NK-92 treated with Interleukin-12 subunit alpha and Interleukin-12 subunit beta, amount 100 ng/mL, for 24 hours (cell line): ENCODE data around the gene LANCL1.
A peak's percentile ranks its signal among the peaks of the same experiment; 100 is the strongest.

ENCODE experiments used
- DNase-seq: peaks from one replicate; lab custom pipeline; 2025; lab: John Stamatoyannopoulos, UW

The LANCL1 gene, protein sequence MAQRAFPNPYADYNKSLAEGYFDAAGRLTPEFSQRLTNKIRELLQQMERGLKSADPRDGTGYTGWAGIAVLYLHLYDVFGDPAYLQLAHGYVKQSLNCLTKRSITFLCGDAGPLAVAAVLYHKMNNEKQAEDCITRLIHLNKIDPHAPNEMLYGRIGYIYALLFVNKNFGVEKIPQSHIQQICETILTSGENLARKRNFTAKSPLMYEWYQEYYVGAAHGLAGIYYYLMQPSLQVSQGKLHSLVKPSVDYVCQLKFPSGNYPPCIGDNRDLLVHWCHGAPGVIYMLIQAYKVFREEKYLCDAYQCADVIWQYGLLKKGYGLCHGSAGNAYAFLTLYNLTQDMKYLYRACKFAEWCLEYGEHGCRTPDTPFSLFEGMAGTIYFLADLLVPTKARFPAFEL

DNA sequence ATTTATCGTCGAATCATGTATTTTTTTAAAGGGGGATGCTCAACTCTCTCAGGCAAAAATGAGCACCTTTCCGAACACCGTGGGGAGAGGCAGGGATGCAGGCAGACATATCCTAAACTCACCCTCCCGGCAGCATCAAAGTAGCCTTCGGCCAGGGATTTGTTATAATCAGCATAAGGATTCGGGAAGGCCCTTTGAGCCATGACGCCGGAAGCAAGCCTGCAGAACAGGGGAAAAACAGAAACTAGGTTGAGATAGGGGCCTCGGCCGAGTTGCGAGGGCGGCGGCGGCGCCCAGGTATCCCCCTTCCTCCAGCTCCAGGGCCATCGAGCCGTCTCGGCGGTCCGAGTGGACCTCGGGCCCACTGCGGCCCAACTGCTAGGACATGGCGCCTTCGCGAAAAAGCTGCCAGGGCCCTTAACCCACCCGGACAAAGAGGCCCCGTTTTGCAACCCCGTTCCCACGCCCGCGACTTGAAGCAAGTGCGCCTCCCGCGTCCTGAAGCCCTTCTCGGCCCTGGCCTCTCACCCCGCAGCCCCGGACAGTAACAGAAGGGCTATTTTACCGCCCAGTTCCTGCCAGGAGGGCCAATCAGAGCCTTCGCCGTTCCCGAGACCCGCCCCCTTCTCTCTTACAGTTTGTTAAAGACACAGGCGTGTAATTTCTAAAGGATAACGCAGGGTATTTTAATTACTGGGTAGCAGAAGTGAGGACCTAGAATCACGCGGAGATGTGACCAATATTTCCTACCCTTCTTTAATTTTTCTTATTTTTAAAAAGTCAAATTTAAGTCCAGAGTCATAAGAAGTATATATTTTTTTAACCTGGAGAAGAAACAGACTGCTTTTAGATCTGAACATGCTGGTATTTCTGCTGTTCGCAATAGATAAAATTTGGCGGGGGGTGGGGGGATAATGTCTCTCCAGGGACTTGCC lies at the start of gene LANCL1:
Gene LANCL1 (minus strand): TSS at position 566 of the 935 bp plus-strand sequence. CDS start 363 bp downstream, at position 203.
- peak; percentile 84 for DNase-seq

DNA sequence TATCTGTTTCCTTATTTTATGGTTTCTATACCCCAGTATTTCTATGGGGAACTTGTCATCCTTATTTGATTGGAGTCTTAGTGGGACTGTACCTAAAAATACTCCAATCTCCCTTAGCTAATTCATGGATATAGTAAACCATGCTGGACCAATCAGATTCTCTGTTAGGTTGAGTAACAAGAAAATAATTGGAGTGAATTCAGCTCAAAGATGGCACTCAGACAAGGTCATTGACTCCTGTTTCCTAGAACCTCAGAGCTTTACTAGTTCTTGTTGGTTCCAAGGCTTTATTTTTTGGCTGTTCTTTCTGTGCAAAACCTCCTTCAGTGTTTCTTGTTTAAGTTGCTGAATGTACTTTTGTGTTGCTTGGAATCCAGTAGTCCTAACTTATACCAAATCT lies 48.0 kb upstream of the LANCL1 start:
- no peak for DNase-seq

DNA sequence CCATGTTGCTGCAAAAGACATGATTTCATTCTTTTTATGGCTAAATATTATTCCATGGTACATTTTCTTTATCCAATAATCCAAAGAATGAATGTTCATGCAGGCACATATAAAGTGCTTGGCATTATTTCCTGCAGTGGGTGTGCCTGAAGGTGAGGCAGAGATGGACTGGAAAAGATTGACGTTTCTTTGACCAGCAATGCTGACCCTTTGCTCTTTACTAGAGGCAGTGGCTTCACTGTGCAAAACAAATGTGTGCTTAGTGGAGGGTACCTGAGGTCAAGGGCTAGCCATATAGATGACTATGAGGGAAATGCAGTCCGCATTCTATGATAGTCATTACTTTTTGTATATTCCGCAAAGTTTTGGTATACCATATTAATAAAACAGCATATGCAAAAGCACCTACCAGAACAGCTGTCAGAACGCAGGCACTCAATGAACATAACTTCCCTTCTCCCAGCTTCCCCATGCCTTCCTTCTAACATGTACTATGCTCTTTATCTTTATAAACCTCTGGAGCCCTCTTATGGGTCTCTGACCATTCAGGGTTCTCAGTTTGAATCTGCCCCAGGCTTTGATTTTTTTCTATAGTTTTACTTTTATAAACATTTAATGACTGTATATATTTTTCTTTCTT lies 47.2 kb upstream of the LANCL1 start:
- DNase-seq, result no peak

DNA sequence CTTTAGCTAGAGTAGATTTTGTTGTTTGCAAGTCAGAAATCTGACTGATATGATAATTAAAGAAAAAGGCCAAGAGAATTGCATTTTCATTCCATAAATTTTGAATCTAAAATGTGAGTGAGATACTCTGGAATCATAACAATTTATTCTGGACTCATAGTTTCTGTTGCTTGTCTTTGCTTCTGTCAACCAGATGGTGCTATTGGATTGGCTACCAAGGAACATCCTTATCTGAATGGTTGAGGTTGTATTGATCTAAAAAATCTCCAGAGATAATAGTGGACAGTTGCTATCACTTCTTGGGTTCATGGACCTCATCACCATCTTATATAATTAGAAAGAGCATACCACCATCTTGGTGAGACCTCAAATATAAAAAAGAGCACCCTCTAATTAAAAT lies 45.8 kb upstream of the LANCL1 start:
- DNase-seq, result no peak

DNA sequence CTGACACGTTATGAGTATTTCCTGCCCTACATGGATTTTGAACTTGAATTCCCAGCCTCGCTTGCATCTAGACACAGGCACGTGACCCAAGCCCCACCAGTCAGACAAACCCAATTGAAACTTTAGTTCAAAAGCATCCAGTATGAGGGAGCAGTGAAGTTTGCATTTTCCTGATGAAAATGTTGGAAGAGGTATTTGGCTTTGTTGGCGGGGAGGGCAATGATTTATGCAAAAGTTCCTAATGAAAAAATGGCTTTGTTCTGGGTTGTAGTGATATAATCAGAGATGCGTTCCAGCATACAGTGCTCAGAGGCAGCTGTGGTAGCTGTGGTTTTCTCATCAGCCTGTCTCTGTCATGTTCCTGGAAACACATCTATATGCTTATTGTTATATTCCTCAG lies 43.0 kb upstream of the LANCL1 start:
- no peak for DNase-seq

DNA sequence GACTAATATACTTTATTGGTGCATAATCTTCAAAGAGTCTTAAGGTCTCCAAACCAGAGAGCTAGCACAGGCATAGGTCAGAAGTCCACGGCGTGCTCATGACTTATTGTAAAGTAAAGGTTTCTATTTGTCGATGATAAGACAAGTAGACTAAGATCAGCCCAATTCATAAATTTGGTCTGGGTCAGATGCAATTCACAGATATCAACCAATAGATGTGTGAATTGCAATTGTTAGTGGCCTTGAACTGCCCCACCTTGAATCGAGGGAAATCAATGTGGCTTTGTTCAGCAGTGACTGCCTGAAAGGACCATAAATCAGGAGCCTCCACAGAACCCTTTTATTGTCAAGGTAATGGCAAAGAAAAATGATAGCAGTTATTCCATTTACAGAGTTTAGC lies 40.7 kb upstream of the LANCL1 start:
- no peak for DNase-seq

DNA sequence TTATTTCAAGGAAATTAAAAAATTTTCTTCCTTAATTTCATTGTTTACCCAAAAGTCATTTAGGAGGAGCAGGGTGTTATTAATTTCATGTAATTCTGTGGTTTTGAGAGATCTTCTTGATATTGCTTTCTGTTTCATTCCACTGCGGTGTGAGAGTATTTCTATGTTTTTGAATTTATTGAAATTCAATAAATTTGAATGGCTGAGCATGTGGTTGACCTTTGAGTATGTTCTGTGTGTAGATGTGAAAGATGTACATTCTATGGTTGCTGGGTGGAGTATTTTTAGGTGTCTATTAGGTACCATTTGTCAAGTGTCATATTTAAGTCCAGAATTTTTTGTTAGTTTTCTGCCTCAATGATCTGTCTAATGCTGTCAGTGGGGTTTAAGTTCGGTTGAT lies 39.4 kb upstream of the LANCL1 start:
- DNase-seq, result no peak

DNA sequence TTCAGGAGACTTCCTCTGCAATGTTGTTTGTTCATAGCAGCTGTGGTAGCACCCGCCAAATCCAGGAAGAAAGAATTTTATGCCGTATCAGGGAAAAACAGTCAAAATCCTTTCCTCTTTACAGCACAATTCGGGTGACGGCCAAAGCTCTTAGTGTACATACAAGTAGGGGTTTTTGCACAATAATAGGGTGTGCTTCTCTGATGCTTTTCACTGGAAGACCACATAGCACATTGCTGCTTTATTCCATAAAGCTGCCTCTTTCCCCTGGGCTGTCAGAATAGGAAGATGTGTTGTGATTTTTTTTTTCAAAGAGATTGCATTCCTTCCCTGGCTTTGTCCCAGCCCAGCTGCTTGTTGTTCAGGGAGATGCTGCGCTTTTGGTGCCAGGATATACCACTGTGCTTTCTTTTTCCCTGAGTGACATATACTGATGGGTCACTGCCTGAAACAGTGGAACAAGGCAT lies 27.2 kb upstream of the LANCL1 start:
- no peak for DNase-seq

DNA sequence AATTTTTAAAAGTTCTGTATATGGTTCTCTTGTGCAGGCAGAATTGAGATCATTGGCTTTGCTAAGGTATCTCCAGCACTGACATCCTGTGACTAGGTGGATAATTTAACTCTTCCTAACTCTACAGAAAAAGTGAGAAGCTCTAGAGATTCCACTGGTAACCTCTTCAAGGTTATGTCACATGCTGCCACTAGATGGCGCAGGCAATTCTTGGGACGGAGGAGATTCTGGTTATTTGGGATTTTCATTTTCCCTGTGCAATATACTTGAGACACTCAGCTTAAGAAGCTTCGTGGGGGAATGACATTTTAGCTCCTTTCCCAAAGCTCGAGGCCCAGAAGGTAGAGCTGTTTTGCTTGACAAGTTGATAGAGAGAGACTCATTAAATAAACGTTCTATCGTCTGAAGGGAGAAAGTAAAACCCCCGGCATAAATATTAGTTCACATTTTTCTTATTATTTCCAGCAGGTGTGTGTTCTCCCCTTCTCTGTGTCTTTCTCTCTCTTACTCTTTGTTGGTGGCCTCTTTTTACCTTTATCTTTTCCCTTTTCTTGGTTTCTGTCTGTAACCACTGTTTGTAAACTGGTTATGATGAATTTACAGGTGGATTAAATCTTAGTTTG lies 26.6 kb upstream of the LANCL1 start:
- DNase-seq, result peak; percentile 1

DNA sequence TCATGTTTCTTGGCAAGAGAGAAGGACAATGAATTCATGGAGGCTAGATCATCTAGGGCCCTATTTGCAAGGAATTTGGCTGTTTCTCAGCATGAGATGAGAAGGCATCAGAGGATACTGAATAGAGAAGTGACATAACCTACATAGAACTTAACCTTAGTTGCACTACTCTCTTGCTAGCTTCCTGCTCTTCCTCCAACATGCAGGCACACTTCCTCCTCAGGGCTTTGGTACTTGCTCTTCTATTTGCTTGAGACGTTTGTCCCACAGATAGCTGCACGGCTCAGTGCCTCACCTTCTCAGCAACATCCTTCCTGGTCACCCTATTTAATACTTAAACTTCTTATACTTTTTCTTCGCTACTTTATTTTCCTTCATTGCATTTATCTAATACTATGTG lies 20.0 kb upstream of the LANCL1 start:
- no peak for DNase-seq

DNA sequence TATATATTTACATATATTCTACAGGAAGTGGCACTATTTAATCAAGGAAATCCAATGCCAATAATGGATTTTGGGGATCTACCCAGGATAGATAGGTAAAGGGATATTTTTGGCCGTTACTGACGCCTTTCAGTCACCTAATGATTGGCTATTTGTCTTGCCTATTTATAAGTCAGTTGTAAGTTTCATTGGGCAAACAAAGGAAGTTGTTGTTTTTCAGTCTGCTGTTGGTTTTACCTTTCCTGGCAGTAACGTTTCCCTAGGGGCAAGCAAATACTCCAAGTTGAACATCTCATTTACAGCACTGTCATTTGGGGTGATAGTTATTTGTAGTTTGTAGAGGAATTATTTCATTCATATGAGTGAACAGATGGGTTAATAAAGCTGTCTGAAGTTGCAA lies 17.0 kb upstream of the LANCL1 start:
- no peak for DNase-seq

DNA sequence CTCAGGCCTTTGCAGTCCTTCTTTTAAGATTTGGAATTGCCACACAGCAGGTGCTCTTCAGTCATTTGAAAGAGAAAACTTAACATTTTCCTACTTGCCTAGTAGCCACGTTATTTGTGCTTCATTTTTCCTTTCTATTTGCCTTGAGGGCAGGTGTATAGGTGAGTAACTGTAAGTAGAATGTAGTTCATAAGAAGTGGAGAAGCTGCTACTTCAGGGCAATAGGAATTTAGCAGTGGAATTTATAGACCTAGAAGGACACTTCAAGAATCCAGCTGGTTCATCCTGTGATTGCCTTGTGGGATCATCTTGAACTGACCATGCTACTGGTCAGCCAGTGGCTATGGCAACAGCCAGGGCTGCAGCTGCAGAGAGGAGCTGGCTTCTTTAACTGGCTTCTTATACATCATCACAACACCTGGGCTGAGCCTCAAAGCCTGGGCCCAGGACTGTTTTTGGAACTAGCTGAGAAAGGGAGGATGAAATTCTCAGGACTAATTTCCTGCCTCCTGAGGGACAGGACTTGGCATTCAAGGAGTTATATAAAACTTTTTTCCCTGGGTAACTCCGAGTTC lies 5.1 kb upstream of the LANCL1 start:
- no peak for DNase-seq

DNA sequence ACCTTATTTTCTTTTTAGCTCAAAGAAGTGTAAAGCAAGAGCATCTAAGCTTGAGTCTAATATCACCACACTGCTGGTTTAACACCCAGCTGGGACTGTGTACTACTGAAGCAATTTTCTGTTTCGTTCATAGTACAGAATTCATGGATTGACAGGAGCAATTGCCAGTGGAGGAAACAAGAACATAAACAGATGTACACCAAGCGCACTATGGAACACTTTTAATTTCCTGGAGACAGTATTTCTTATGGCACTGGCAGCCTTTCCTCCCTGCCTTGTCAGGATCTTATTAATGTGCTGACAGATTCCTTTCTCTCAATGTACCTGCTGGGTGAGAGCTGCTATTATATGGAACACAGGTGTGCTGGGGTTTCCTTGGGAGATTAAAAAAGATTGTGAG lies 4.2 kb upstream of the LANCL1 start:
- DNase-seq, result no peak

DNA sequence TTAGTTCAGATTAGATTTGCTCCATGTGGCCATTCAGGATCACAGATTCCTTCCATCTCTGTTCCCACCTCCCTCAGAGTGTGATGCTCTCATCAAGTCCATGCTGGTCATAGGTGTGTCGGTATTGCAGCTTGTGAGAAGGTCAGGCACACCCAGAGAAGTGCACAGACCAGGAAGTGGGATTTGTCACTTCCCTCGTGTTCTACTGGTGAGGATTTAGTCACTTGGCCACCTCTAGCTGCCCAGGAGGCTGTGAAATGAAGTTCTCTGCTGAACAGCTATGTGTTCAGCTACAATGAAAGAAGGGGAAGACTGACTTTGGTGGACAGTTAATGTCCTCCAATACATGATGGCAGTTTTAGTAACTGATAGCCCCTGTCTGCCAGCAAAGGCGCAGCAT lies 3.5 kb upstream of the LANCL1 start:
- no peak for DNase-seq

DNA sequence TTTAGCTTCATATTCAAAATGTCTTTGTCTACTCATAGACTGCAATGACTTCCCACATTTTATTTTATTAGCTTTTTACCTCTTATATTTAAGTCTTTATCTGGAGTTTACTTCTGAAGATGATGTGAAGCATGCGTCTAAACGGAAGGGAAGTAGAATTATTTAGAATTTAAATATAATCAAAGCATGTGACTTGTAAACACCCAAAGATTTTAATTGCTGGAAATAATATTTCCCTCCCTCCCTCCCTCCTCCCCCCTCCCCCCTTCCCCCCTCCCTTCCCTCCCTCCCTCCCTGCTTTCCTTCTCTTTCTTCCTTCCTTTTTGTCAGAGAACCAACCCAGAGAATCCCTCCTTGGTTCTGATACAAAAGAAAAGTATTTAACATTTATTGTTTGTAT lies 2.1 kb upstream of the LANCL1 start:
- no peak for DNase-seq

DNA sequence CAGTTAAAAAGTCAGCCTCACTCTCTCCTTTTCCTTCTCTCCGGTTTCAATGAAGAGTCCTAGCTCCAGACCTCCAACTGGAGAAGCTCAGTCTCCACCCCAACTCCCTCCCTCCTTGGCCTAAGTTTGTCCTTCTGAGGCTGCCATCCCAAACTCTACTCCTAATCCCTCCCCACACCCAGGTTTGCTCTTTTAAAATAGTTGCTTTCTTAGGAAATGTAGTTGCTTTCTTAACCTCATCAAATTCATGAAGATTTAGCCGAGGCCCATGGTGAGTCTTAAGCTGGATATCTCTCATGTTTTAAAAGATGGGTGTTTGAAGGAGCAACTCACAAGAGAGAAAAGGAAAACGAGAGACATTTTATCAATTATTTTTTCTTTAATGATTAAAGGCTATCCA lies 937 bp upstream of the LANCL1 start:
- no peak for DNase-seq

DNA sequence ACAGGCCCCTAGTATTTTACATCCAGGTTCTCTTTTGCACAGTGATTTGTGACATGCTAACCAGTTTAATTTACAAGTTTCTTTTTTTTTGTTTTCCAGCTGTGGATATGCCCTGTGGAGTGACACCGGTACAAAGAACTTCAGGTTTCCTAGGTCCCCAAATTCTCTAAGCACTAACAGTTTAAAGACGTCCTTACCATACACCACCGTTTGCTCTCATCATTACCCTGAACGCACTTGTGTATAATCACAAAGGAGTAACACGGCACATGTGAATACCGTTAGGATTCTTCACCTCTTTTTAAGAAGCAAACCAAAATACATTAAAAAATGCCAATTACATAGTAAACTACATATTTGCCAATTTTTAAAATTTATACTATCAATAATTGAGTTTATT lies 853 bp downstream of the LANCL1 start:
- DNase-seq, result no peak

DNA sequence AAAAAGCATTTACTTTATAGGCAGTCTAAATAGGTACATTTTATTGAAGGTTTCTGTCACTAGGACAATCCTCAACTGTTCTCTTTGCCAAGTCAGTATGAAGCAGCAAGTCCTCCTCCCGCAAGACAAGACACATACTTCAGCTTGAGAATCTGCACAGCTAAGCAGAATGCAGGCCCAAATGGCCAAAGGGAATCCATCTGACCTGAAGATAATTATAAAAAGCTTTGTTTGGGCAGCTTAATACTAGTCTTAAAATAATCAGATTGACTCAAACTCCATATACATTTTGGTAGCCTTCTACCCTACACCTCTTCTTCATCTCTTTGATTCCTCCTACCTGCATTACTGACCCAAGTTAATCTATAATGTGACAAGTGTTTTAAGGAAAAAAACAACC lies 1.8 kb downstream of the LANCL1 start:
- DNase-seq, result no peak

DNA sequence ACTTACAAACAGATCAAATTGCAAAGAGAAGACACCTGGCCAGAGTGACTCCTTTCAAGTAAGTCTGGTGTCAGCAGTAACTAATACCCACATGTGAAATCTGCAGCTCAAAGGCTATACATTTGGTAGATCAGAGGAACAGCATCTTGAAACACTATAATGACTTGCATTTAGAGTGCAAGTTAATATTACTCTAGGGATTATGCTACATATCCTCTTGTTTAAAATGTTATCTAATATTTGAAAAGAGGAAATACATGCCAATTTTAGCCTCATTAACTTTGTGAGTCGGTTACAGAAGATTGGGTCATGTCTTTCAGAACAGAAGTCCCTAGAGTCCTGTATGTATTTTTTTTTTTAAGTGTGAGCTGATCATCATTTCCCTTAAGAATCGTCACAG lies 15.2 kb downstream of the LANCL1 start:
- DNase-seq, result no peak

DNA sequence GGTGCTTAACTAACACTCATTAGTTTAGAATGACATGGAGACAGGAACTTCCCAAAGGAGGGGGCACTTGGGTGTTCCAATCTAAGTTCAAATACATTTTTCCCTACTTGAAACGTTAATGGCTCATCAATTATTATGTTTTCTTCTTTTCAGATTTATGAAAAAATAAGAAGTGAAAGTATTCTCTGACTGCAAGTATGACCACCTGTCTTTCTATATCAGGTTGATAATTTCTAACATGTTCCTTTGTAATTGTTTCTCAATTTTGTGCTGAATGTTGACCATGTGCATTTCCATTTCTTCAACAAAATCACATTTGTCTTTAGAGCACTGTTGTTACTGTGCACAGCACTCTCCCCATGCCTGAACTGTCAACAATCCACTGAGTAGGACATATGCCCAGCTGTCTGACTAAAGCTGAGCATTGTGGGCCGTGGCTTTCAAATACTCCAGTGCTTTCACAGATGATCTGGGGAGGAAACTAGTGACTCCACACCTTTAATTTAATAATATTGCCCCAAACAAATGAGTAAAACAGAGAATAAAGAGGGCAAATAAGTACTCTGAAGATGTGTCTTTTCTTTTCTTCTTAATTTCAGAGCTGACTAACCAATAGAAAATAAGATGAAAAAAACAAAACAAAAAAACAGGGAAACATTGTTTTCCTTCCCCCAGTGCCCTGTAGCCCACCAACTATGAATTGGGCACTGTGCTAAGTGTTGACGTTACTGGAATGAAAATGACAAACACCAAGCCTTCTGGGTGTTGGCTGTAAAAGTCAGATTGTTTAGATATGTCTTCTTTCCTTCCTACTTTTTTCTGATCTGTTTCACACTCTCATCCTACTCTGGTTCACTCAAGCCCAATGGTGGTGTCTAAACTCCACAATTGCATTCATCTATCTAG lies 16.0 kb downstream of the LANCL1 start:
- no peak for DNase-seq

DNA sequence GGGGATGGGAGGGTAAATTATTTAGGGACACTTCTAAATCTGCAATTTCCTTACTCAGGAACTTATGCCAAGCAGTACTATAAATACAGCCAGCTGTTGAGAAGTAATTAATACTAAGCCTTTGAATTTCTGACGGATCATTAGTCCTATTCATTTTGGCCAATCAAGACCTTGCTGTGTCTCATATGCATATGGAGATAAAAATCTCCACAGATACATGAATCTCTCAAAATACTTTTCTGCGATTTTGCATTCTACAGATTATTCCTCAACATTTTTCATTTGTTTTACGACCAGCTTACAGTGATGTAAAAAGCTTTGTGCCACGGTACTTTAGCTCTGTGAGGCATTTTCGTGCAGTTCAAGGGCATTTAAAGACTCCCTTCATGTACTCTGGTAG lies 16.7 kb downstream of the LANCL1 start:
- no peak for DNase-seq
